Measurements from ENCODE around the gene OXTR.

The OXTR gene

DNA sequence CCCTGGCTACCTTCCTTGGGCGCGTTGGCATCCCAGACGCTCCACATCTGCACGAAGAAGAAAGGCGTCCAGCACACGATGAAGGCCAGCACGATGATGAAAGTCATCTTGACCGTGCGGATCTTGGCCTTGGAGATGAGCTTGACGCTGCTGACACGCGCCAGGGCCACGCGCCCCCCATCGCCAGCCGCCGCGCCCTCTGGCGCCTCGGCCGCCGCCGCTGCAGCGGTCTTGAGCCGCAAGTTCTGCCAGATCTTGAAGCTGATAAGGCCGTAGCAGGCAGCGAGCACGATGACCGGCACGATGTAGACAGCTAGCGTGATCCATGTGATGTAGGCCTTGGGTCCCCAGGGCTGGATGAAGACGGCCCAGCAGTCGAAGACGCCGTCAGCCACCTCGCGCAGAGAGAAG, 2.2 kb downstream of the OXTR start:
- no peak for DNase-seq

DNA sequence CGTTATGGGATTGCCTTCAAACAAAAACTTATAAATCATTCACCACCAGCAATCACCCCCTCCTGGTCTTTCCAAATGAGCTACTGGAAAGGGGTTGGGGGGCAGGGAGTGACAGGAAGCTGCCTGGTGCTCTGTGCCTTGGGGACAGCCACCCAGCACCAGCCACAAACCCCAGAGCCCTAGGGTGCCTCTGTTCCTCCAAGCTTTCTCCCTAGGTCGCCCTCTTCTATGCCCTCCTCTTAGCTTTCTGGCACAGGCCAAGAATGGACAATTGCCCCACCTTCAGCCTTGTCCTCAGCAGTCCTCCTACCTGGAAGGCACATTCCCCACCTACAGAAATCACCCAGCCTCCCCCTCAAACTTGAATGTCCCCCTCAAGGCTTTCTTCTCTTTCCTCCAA, 3.3 kb downstream of the OXTR start:
- DNase-seq, result no peak

DNA sequence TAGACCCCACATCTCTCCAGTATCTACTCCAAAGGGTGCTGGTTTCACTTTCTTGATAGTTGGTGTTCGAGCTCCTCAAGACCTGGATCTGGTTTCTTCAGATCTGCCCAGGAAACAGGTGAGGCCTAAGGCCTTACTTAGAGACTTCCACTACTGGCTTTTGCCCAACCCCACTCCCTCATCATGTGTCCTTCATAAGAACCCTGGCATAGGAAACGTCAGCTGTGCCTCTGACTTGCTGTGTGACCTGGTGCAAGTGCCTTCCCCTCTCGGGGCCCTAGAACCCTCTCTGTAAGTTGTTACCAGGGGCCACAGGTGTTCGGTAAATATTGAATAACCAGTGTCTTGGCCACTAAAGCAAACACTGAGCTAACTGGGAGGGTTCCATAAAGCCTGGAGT, 3.9 kb downstream of the OXTR start:
- no peak for DNase-seq

DNA sequence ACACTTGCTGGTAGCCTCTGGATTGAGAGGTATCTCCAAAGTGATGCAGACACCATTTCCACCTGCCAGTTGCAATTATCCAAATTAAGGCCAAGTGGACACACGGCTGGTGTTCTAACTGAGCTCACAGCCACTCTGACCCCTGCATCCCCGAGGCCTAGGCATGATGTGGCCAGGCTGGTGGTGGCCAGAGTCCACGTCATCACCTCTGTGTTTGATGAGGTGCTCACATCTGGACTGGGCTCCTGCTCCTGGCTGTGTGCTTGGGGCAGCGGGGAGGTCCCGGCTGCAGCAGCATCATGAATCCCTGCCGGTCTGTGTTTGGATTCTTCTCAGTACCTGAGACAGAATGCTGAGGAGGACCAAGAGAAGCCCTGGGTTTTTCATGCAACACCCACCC, 4.9 kb downstream of the OXTR start:
- no peak for DNase-seq

DNA sequence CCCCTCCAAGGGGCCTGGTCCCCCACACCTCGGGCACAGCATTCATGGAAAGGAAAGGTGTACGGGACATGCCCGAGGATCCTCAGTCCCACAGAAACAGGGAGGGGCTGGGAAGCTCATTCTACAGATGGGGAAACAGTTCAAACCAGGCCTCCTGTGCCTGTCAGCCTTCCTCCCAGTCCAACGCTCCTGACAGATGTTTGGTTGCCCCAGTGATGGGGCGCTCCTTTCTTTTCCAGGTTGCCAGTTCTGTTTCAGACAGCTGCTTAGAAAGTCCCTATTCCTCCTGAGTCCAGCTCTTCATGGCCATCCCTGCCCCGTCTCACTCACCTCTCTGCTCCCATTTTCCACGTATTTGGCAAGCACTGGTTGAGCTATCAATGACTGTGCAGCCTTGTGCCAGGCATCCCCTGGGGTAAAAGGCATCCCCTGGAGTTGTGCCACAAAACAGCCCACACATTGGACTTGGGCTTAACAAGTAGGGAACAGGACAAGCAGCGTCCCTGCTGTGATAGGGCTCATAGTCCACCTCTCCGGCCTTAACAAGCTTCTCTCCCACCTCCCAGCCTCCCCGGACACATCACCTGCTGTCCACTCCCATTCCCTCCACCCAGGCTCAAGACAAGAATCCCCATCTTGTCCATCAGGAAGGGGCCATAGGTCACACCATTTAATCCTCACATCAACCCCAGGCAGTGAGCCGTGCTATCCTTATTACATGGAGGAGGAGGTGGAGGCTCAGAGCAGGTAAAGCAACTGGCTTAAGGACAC, 6.6 kb downstream of the OXTR start:
- DNase-seq, result no peak

DNA sequence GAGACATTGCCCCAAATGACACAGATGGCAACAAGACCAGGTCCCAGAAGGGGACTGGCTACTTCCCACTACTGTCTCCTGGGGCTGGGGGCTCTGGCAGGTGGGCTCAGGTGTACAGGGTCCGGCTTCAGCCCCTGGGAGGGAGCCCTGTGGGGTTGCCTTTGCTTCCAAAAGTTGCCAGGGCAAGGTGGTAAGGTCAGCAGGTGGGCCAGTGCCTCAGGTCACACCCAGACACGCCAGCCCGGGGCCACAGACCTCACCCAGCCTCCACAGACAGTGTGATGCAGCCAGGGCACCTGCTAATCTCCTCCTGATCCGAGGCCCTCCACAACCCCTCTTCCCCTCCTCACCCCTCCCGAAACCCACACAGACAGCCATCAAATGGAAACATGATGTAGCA, 7.5 kb downstream of the OXTR start:
- DNase-seq, result no peak

DNA sequence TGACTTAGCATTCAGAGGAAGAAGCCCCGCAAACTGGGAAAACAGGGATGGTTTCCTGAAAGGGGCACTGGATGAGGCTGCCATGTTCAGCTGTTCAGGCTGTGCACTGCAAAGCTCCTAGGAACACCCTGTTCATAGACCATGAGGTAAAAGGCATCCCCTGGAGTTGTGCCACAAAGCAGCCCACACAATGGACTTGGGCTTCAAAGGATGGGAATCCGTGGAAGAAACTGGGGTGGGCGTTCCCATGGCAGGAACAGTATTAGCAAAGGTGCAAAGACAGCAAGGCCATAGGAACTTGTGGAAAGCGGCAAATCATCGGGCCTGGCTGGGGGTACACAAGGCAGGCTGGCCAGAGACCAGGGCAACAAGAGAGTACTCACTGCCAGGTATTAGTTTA, 8.9 kb downstream of the OXTR start:
- DNase-seq, result no peak

DNA sequence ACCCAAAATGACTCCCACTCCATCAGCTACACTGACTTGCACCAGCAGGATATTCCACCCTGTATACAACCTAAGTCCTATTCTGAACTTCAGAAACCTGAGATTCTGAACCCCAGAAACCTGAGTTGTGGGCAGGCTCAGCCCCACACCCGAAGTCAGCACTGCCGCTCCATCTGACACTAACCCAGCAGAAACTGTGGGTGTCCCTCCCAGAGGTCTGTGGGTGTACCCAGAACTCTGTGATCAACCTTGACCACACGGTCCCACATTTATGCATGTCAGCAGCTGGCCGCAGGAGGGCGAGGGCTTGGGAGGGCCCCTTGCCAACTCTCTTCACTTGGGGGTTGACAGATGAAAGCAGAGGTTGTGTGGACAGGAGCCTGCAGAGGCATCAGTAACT, 9.3 kb downstream of the OXTR start:
- DNase-seq, result no peak

DNA sequence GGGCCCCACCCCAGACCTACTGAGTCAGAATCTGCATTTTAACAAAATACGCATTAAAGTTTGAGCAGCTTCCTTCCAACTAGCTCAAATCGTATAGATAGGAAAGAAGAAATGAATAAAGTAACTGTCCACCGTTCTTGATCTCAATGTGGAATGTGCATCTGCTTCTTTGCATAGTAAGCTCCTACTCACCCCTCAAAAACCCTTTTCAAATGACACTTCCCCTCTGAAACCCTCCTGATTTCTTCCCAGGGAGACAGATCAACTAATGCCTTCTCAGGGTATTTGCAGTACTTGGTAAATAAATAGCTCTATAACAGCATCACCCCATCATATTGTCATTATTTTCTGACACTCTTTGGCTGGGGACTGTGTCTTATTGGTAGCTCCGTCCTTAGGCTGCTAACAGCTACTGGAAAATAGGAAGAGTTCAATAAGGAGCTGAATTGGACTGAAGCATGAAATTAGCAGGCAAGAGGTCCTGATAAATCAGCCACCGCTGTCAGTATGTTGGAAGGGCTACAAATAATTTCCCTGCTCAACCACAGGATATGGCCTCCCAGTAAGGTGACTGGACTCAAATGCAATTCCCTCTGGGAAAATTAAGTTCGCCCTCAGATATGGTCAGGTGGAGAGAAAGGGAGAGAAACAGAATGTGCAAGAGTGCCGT, 10.2 kb downstream of the OXTR start:
- no peak for DNase-seq

DNA sequence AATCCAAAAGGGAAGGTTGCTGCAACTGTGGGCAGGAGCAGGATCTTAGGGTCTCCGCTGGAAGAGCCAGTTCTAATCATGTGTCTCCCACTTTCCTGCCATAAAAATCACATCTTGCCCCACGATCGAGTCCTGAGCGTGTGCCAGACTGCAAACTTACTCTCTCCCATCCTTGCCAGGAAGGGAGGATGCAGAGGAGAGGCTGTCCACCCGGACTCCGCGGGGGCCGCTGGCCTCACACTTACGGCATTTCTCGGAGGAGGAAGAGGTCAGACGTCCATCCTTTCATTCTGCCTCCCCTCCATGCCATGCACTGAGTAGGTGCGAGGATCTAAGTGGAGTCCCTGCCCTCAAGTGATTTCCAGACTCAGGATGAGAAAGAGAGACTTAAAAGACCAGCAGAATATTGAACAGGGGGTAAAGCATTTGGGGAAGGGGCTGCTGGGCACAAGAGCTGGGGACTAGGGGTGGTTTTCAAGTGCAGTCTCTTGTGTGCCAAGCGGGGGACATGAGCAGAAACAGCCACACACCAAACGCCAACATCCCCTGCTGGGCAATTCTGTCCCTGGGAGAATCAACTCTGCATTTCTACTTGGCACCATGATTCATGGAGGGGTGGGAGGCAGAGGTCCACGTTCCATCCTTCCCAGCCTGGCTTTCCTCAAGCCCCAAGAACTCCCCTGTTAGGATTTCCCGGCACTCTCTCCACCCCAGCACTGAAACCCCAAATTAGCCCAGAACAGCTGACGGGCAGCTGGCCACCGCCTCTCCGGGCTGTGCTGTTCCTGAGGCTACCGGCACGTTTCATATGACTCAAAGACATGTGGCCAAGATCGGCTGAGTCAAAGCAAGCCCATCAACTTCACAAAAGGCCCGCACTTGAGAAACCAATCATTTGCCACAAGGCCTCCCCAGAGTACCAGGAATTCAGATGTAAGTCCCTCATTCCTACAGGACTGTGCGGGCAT, 11.6 kb downstream of the OXTR start:
- no peak for DNase-seq

DNA sequence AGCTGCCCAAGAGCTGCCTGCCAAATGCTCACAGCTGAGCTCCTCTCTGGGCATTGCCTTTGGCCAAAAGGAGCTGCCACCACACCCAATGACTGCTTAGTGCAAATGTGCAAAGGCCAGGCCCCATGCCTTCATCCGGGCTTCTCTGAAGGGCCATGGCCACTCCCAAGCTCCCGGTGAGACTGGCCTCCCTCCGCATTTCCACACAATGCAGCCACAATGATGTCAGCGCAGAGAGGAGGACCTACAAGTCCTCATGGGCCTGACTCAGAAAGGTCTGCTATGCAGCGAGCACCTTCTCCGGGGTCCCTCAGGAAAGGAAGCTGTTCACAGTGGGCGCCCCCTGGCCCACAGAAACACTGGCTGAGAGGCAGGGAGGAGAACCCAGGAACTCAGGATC, 12.7 kb downstream of the OXTR start:
- no peak for DNase-seq

DNA sequence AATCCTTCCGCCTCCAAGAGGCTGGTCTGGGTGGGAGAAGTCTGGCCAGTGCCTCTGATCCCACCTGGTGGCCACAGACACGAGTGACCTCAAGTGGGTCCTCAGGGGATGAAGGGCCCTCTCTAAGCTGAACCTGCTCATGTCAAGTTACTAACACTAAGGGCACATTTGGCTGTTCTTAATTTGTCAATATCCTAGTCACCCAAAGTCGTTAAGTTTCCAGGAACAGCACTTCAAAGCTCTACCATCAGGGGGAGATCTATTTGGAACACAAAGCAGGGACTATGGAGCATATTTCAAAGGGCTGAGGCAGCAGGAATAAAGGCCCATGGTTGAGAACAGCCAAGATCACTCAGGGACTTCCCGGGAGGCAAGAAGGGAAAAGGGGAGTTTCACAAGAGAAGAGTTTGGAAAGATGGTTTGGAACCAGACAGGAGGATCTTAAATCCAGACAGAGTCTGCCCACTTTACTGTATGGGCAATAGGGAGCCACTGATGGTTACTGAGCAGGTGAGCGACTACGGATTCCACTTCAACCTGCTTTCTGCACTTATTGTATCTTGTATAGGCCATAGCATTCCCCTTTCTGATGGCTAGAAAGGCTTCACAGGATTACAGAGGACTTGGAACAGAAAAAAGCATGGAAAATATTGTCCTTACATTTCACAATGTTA, 13.7 kb downstream of the OXTR start:
- no peak for DNase-seq

DNA sequence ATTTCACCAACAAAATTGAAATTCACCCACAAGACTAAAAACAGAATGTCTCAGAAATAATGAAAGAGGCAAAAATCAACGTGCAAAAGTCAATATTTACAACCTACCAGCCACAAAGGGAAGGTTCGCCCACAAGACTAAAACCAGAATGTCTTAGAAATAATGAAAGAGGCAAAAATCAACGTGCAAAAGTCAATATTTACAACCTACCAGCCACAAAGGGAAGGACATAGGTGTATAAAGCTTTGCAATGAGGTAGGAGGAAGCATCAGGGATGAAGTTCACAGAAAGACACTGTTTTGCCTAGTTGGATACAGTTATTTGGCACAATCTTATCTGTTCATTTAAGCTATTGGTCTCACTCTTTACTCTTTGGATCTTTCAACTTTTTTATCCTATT, 14.3 kb downstream of the OXTR start:
- no peak for DNase-seq

DNA sequence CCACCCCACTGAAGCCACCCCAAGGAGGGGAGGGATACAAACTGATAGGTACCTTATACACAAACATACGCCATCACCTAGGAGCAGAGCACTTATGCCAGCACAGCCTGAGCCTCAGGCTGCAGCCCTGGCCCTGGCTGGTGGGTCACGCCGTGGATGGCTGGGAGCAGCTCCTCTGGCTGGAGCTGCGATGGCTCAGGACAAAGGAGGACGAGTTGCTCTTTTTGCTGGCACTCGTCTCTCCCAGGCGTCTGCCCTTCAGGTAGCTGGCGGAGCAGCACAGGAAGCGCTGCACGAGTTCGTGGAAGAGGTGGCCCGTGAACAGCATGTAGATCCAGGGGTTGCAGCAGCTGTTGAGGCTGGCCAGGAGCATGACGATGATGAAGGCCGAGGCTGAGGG, 16.6 kb downstream of the OXTR start:
- DNase-seq, result no peak

DNA sequence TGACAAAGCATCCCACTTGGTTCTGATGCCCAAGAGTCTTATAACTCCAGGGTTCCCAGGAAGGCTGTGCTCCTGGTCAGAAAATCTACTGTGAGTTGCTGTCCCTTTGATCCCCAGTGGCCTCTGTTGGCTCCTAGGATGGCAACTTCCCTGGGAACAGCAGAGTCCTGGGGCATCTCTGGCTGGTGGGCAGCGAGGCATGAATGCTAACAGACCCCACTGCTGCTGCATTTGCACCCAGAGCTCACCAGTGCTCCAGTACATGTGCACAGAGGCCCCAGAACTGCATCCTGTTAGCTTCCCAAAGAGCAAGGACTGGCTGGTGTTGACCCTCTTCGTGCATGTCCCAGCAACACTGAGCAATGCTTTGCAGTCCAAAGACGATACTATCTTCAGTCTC, 20.1 kb downstream of the OXTR start:
- no peak for DNase-seq

DNA sequence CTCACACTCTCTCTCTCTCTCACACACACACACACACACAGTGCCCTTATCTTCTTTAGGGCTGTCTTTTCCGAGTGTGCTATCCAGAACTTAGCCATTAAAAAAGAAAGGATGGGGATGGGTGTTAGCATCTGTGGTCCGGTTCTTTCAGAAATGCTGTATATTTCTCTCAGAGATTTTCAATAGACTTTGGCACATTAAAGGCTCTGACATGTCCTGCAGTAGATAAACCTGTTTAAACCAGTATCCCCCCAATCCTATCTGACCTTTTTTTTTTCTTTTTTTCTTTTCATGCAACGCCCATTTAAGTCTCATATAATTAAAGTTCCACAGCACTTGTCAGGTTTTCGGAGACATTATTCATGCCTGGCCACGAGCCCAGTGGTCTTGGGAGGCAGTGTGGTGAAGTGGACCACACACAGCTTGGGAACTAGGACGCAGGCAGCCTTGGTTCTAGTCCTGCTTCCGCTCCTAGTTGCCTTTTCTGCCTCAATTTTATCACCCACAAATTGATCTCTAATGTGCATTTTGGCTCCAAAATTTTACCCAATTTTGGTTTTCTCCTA, 22.6 kb downstream of the OXTR start:
- no peak for DNase-seq

DNA sequence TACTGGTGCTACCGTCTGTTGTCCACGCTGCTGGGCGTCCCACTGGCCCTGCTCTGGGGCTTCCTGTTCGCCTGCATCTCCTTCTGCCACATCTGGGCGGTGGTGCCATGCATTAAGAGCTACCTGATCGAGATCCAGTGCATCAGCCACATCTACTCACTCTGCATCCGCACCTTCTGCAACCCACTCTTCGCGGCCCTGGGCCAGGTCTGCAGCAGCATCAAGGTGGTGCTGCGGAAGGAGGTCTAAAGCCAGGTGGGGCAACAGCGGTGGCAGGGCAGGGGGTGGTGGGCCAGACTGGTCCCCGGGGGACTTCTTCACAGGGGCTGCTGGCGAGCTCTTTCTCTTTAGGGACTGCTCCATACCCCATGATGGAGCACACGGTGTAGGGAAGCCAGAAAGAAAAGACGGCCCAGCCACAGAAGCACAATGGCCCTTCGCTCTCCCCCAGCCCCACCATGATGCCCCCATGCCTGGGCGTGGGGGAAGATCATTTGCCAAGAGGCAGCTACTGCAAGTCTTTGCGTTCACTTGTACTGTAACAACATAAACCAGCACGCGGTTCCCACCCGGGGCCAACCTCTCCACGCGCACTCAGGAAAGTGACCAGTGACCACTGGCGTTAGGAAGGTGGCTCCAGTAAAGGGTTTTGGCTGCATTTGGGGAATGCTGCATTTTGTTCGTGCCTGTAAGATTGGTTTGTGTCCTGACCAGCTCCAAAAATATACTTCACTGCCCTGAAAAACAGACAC, 23.6 kb downstream of the OXTR start:
- DNase-seq, result no peak

DNA sequence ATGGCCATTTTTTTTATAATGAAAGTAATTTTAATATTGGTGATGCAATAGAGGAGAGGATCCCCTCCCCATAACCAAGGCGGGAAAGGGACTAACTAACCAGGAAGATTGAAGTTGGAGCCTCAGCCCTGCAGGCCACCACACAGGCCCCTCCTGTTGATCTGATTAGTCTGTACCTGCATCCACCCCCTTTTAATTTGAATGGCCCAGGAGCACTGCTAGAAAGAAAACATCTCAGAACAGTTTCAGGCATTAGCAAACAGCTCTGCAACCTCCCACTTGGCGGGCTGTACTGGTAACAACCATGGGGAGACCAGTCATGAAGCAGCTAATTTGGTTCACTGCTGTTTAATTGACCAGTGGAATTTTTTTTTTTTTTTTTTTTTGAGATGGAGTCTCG, 25.5 kb downstream of the OXTR start:
- no peak for DNase-seq

DNA sequence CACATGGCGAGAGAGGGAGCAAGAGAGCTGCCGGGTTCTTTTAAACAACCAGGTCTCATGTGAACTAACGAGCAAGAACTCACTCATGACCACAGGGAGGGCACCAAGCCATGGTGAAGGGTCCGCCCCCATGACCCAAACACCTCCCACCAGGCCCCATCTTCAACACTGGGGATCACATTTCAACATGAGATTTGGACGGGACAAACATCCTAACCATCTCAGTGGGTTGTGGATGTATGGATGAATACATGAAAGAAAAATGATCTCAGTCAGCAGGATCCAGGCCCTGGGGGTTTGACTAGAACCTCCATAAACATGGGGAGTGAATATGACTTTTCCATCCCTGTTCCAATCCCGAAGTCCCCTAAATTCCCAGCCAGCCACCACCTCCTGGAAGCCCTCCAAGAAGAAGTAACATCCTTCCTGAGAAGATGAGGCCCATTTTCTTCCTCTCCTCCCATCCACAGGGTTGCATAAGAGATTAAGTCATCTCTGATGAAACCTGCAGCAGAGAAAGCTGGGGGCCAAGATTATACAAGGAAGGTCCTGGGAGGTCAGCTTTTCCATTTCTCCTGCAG, 26.3 kb downstream of the OXTR start:
- no peak for DNase-seq

DNA sequence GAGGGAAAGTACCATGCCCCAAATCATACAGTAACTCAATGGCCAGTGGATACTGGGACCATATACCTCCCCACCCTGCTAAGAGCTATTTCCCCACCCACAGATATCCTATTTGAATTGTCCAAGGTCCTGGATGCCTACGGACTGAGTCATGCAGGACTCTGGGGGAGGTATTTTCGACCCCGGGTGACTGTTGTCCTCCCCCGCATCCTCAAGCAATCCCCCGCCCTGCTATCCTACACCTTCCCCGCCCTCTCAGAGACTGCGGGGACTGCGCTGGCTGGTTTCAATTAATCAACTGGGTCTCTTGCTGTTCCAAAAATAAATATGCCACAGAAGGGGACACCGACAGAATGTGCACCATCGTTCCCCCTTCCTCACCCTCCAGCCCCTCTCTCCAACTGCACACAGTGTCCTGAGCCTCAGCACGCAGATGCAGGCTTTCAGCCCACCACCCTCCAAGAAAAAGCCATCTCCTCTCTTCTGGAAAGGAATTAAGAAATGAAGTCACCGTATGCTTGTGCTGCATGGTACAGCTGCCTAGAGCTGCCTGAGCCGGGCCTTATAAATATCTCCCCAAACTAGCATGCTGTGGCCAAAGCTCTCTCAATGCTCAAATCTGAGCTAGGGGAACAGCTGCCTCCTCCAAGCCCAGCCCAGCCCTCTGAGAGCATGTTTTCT, 27.7 kb downstream of the OXTR start:
- no peak for DNase-seq

Data from activated CD4-positive, alpha-beta T cell treated with anti-CD3 and anti-CD28 coated beads for 1 hour (primary cell).